K562 (cell line): Measurements from ENCODE around the gene ARMH3. TPM values are rescaled to one million over a fixed set of nuclear protein-coding genes. Genes with fewer than 3 reads are reported as not detected.

Experiments used
- ATAC-seq: fragments of 200-7000 bp; cut with Tn5 transposase; 3 replicates; pipeline ENCODE4 v1.9.1; 2020; ENCODE audit warnings: moderate library complexity
- BruUV-seq: library from RNA; stranded (reverse); fragments of 400-500 nt; replicated peaks from 2 replicates; lab custom pipeline; 2021; lab: Mats Ljungman, UMichigan
- CTCF ChIA-PET: fragments of 300-600 bp; formaldehyde crosslinking; extraction: SDS; loops from one replicate; lab custom pipeline; 2021; ENCODE audit warnings: low intra/inter-chr PET ratio; lab: Yijun Ruan, JAX
- POLR2A ChIA-PET: fragments of 300-600, 350-650 bp; sonication (Branson Sonifier 250); formaldehyde crosslinking; extraction: SDS; loops from one replicate; lab custom pipeline; 2021; ENCODE audit warnings: antibody characterized with exemption, inconsistent platforms; lab: Yijun Ruan, JAX
- DNase-seq, 4 experiments: peaks; one replicate each; pipeline versions ENCODE4 v3.0.0 to v3.0.0-alpha.2; 2011 to 2018; ENCODE audit warnings: low spot score in 3 of 4, mixed read lengths in 3 of 4; ENCODE audit errors: extremely low read depth in 1 of 4
- FAIRE-seq: peaks from 2 replicates; lab custom pipeline; 2011; peaks lifted over from hg19 to GRCh38; lab: Jason Lieb, UNC
- H2AFZ ChIP-seq: 2 replicates; pipeline ENCODE4 v1.6.0; 2011; ENCODE audit warnings: low read depth, low read length, control low read depth, inconsistent platforms
- H3K27ac ChIP-seq: fragments of 200-600 bp; 3 replicates; pipeline ENCODE4 v1.8.0; 2011; ENCODE audit warnings: low read depth, mild to moderate bottlenecking, control low read depth, inconsistent platforms, low read length, moderate library complexity, mixed read lengths; ENCODE audit errors: extremely low read depth
- H3K27me3 ChIP-seq, 2 experiments: fragments of 300-600 bp in 1 of 2; 2 replicates in 1 of 2; 3 replicates in 1 of 2; pipeline versions ENCODE4 v1.6.0 to v1.8.0; 2011; ENCODE audit warnings: inconsistent platforms in 2 of 2, low read length in 2 of 2, mild to moderate bottlenecking in 1 of 2, mixed read lengths in 1 of 2, moderate library complexity in 1 of 2; ENCODE audit not compliant: control insufficient read depth in 2 of 2, insufficient read depth in 2 of 2
- H3K36me3 ChIP-seq: fragments of 300-600 bp; 3 replicates; pipeline ENCODE4 v1.8.0; 2011; ENCODE audit warnings: mild to moderate bottlenecking, low read length, inconsistent platforms; ENCODE audit not compliant: control insufficient read depth, insufficient read depth
- H3K4me1 ChIP-seq, 2 experiments: fragments of 200-600 bp in 1 of 2; replicated peaks in 1 of 2; 2 replicates in 1 of 2; 3 replicates in 1 of 2; pipeline versions ENCODE4 v1.5.1 to v1.8.0; 2011; ENCODE audit warnings: inconsistent platforms in 2 of 2, low read length in 2 of 2, mild to moderate bottlenecking in 1 of 2, mixed read lengths in 1 of 2, moderate library complexity in 1 of 2; ENCODE audit not compliant: control insufficient read depth in 2 of 2, insufficient read depth in 2 of 2
- H3K4me2 ChIP-seq: 2 replicates; pipeline ENCODE4 v1.6.1; 2011; ENCODE audit warnings: low read length, control low read depth, inconsistent platforms, mixed read lengths; ENCODE audit not compliant: insufficient read depth
- H3K4me3 ChIP-seq: fragments of 200-600 bp; sonication (generic), shearing (Covaris generic); 2 replicates; pipeline ENCODE4 v1.5.1; 2016; ENCODE audit warnings: control low read depth, inconsistent platforms
- H3K79me2 ChIP-seq: fragments of 200-600 bp; 3 replicates; pipeline ENCODE4 v1.8.0; 2011; ENCODE audit warnings: low read length, inconsistent platforms; ENCODE audit not compliant: control insufficient read depth, insufficient read depth
- H3K9ac ChIP-seq, 2 experiments: 2 replicates each; pipeline versions ENCODE4 v1.6.0 to v1.6.1; 2011; ENCODE audit warnings: low read depth in 2 of 2, low read length in 2 of 2, control low read depth in 1 of 2, inconsistent platforms in 1 of 2, mild to moderate bottlenecking in 1 of 2, mixed read lengths in 1 of 2; ENCODE audit not compliant: insufficient read depth in 1 of 2
- H3K9me1 ChIP-seq: one replicate; pipeline ENCODE4 v1.6.0; 2011; ENCODE audit warnings: inconsistent platforms, mild to moderate bottlenecking, low read length, moderate library complexity; ENCODE audit not compliant: control insufficient read depth, insufficient read depth
- H3K9me3 ChIP-seq: replicated peaks from 2 replicates; pipeline ENCODE4 v1.5.1; 2011; ENCODE audit warnings: low read depth, low read length, inconsistent platforms; ENCODE audit not compliant: control insufficient read depth, insufficient read depth
- H4K20me1 ChIP-seq: replicated peaks from 2 replicates; pipeline ENCODE4 v1.6.1; 2011; ENCODE audit warnings: low read length, inconsistent platforms, mixed read lengths; ENCODE audit not compliant: control insufficient read depth, insufficient read depth
- DNMT1 ChIP-seq: fragments of 450-650 bp; IDR thresholded peaks from 2 replicates; pipeline ENCODE4 v1.6.1; 2016; ENCODE audit warnings: antibody characterized with exemption, mild to moderate bottlenecking
- E2F3 ChIP-seq: fragments of 250-450 bp; sonication (Bioruptor Pico); IDR thresholded peaks from 2 replicates; pipeline ENCODE4 v1.4.0; 2020; ENCODE audit warnings: mild to moderate bottlenecking
- FOXM1 ChIP-seq, 2 experiments: fragments of 450-650 bp in 1 of 2; sonication (generic) in 1 of 2; formaldehyde crosslinking in 1 of 2; IDR thresholded peaks; 2 replicates each; pipeline versions ENCODE4 v1.6.1 to v1.9.0; 2017 to 2022; ENCODE audit warnings: low read depth in 2 of 2, mild to moderate bottlenecking in 2 of 2, missing genetic modification reagents in 1 of 2, moderate library complexity in 1 of 2
- GATAD2A ChIP-seq: fragments of 450-650 bp; IDR thresholded peaks from 2 replicates; pipeline ENCODE4 v1.6.1; 2017
- HMG20A ChIP-seq: fragments of 450-650 bp; formaldehyde crosslinking; conservative IDR thresholded peaks from 2 replicates; pipeline ENCODE4 v1.4.0; 2020; ENCODE audit warnings: mild to moderate bottlenecking, mixed read lengths
- IFI16 ChIP-seq: fragments of 250-450 bp; sonication (Bioruptor Pico); IDR thresholded peaks from 2 replicates; pipeline ENCODE4 v2.1.2; 2022; ENCODE audit warnings: mild to moderate bottlenecking, inconsistent platforms
- LEF1 ChIP-seq: fragments of 450-650 bp; IDR thresholded peaks from 2 replicates; pipeline ENCODE4 v1.6.1; 2016; ENCODE audit warnings: mild to moderate bottlenecking
- MBD2 ChIP-seq: sonication (generic); IDR thresholded peaks from 2 replicates; pipeline ENCODE4 v1.6.1; 2016; ENCODE audit warnings: low read depth, borderline replicate concordance
- MYBL2 ChIP-seq, 2 experiments: fragments of 450-650 bp in 1 of 2; sonication (generic) in 1 of 2; formaldehyde crosslinking in 1 of 2; IDR thresholded peaks; 2 replicates each; pipeline versions ENCODE4 v1.6.1 to v1.8.1; 2017 to 2022; ENCODE audit warnings: borderline replicate concordance in 1 of 2, inconsistent platforms in 1 of 2, low read depth in 1 of 2, mild to moderate bottlenecking in 1 of 2, missing genetic modification reagents in 1 of 2, moderate library complexity in 1 of 2
- RFX7 ChIP-seq: fragments of 250-450 bp; sonication (Bioruptor Pico); IDR thresholded peaks from 2 replicates; pipeline ENCODE4 v1.5.1; 2021; ENCODE audit warnings: mild to moderate bottlenecking
- TOE1 ChIP-seq, 2 experiments: fragments of 450-650 bp in 1 of 2; sonication (generic) in 1 of 2; formaldehyde crosslinking in 1 of 2; IDR thresholded peaks; 2 replicates each; pipeline versions ENCODE4 v1.7.1 to v1.8.0; 2016 to 2022; ENCODE audit warnings: borderline replicate concordance in 2 of 2, mild to moderate bottlenecking in 2 of 2, antibody characterized with exemption in 1 of 2, inconsistent platforms in 1 of 2, low read depth in 1 of 2, missing genetic modification reagents in 1 of 2, moderate library complexity in 1 of 2
- UBTF ChIP-seq, 2 experiments: IDR thresholded peaks; 2 replicates each; pipeline ENCODE4 v1.6.1; 2012; ENCODE audit warnings: improper control_type of control experiment in 2 of 2, low read depth in 2 of 2, low read length in 2 of 2, borderline replicate concordance in 1 of 2
- WHSC1 ChIP-seq: IDR thresholded peaks from one replicate; pipeline ENCODE4 v1.6.1; 2012; ENCODE audit warnings: low read length, control low read depth, inconsistent platforms
- ZC3H8 ChIP-seq: fragments of 450-650 bp; IDR thresholded peaks from 2 replicates; pipeline ENCODE4 v1.6.1; 2017
- ZNF12 ChIP-seq: sonication (generic); formaldehyde crosslinking; IDR thresholded peaks from 2 replicates; pipeline ENCODE4 v1.4.0; 2020; ENCODE audit warnings: mild to moderate bottlenecking, missing genetic modification reagents
- ZNF140 ChIP-seq: fragments of 250-450 bp; sonication (Bioruptor Pico); IDR thresholded peaks from 2 replicates; pipeline ENCODE4 v1.8.0; 2021; ENCODE audit warnings: moderate library complexity, mild to moderate bottlenecking, inconsistent platforms
- ZNF282 ChIP-seq: sonication (generic); formaldehyde crosslinking; IDR thresholded peaks from 2 replicates; pipeline ENCODE4 v1.8.1; 2023; ENCODE audit warnings: missing genetic modification reagents
- ZNF3 ChIP-seq: fragments of 250-450 bp; sonication (Bioruptor Pico); IDR thresholded peaks from 2 replicates; pipeline ENCODE4 v1.5.0; 2021; ENCODE audit warnings: mild to moderate bottlenecking, moderate library complexity
- WGBS: fragments of 100-300 bp; shearing (Covaris generic); methylation state at CpG from one replicate; pipeline ENCODE4 v1.1.6; 2016; ENCODE audit warnings: low coverage, mixed read lengths; ENCODE audit not compliant: insufficient coverage; ENCODE audit errors: missing lambda C conversion rate; 5-methylcytosine and 5-hydroxymethylcytosine counted together
- in situ Hi-C: fragments of 300-500 bp; cut with MboI; formaldehyde crosslinking; loops from 4 replicates; pipeline ENCODE4 v1.15.0; 2018; ENCODE audit warnings: inconsistent platforms, mixed read lengths
- intact Hi-C: fragments of 100-400 bp; cut with micrococcal nuclease; formaldehyde crosslinking; loops from 2 replicates; pipeline ENCODE4 v1.14.2; 2022
- polyA plus RNA-seq, 8 experiments: library from polyadenylated mRNA; depleted of rRNA in 4 of 8; stranded (reverse) in 5 of 8; unstranded in 3 of 8; fragments of >200 nt; fragmentation: Nextera tagmentation in 2 of 8; fragmentation: Illumina TruSeq in 1 of 8; extraction: Ambion mirVana in 2 of 8; extraction: Trizol in 1 of 8; gene quantifications; 2 replicates each; pipeline versions ENCODE4 v1.2.1 to v1.2.3, GENCODE V29; 2011 to 2014; ENCODE audit warnings: inconsistent platforms in 1 of 8, missing spikeins in 1 of 8
- total RNA-seq, 7 experiments: library from RNA; depleted of rRNA in 6 of 7; stranded (reverse); fragments of >200 nt in 6 of 7; fragmentation: Illumina TruSeq in 2 of 7; extraction: Trizol in 2 of 7; gene quantifications; 2 replicates each; pipeline versions ENCODE4 v1.2.1 to v1.2.3, GENCODE V29; 2011 to 2021; ENCODE audit warnings: low replicate concordance in 1 of 7

Gene ARMH3
- total and polyA plus RNA-seq, 9 of the 15 experiments (the other 6 are each of a cell fraction or from before 2014, with no cell fraction given) = 0.29 to 0.73 TPM; not detected in 7

GRCh38 chr10:101905251-101905650 lies 150.7 kb downstream of the ARMH3 start:
- Histone ChIP-seq H3K79me2 (no peaks in the 10 kb centered on the region), H3K36me3 (no peaks in the 10 kb centered on the region), H3K9ac (no peak overlapping the region), H3K9me1 (no peaks in the 10 kb centered on the region), H3K27me3 (no peaks in the 10 kb centered on the region), H3K4me1 (no peaks in the 10 kb centered on the region), H3K4me3 (no peak overlapping the region), H3K27ac (no peak overlapping the region), H4K20me1 (no peaks in the 10 kb centered on the region), H2AFZ (no peak overlapping the region), H3K9me3 (no peaks in the 10 kb centered on the region), H3K4me2 (no peak overlapping the region)
- DNase-seq (no peak), FAIRE-seq (no peak), ATAC-seq (no peak)
- ChIA-PET POLR2A (no interaction called here), CTCF (no interaction called here)
- TF ChIP-seq DNMT1 (no peak), GATAD2A (no peak), TOE1 (IDR thresholded peaks at IDR 0.05; ENCODE audit: borderline replicate concordance) (no peak), TOE1 (CRISPR knock-in tag; IDR thresholded peaks at IDR 0.05; ENCODE audit: borderline replicate concordance, low read depth) (no peak), LEF1 (no peak), HMG20A (CRISPR knock-in tag) (no peak), ZNF140 (CRISPR knock-in tag) (no peak), MYBL2 (IDR thresholded peaks at IDR 0.05; ENCODE audit: low read depth) (no peak), MYBL2 (CRISPR knock-in tag; IDR thresholded peaks at IDR 0.05; ENCODE audit: borderline replicate concordance) (no peak), FOXM1 (IDR thresholded peaks at IDR 0.05; ENCODE audit: low read depth) (no peak), FOXM1 (CRISPR knock-in tag; IDR thresholded peaks at IDR 0.05; ENCODE audit: low read depth) (no peak), ZNF12 (CRISPR knock-in tag) (no peak), IFI16 (CRISPR knock-in tag) (no peak), E2F3 (no peak), ZNF3 (CRISPR knock-in tag) (no peak), RFX7 (CRISPR knock-in tag) (no peak), UBTF (IDR thresholded peaks at IDR 0.05; ENCODE audit: borderline replicate concordance in 1 of 2, low read depth in 2 of 2, low read length in 2 of 2) (no peak), MBD2 (no peak), ZNF282 (CRISPR knock-in tag) (no peak), ZC3H8 (no peak), WHSC1 (no peak)
- BruUV-seq = no TSS peak
- no CpG with 5 or more reads among the region's 2 CpGs for WGBS
- in situ Hi-C loops (no loop called here), intact Hi-C loops (no loop called here)
